Activated naive CD4-positive, alpha-beta T cell treated with anti-CD3 and anti-CD28 coated beads, Interleukin-2, amount 50 U/mL, for 72 hours (primary cell): ENCODE data around the gene TMC4. TPM values are rescaled to one million over a fixed set of nuclear protein-coding genes. Genes with fewer than 3 reads are reported as not detected.

ENCODE experiments used
- ATAC-seq, 2 donors: fragments of 150-1000 bp; cut with Tn5 transposase; 2 replicates each; pipeline ENCODE4 v1.10.0; 2021; ENCODE audit warnings: mild to moderate bottlenecking in 2 of 2, moderate library complexity in 2 of 2
- DNase-seq, 2 donors: peaks; one replicate each; pipeline ENCODE4 v3.0.0; 2021 to 2022; ENCODE audit warnings: low spot score in 2 of 2
- H3K27ac Mint-ChIP-seq, 2 donors: one replicate each; pipeline ENCODE4 v1.8.0; 2022; ENCODE audit warnings: mild to moderate bottlenecking in 2 of 2, mixed read lengths in 2 of 2
- H3K36me3 Mint-ChIP-seq, 2 donors: one replicate each; pipeline ENCODE4 v1.8.0; 2022; ENCODE audit warnings: mixed read lengths in 2 of 2
- H3K9me3 Mint-ChIP-seq, 2 donors: one replicate each; pipeline ENCODE4 v1.8.0; 2022; ENCODE audit warnings: mixed read lengths in 2 of 2
- total RNA-seq, 2 donors: library from RNA; stranded (reverse); gene quantifications; one replicate each; pipeline ENCODE4 v1.2.3, GENCODE V29; 2022

TMC4 gene
- total RNA-seq, 2 donors from 2014 or later, result not detected

GRCh38 chr19:54169149-54169740 is 3.7 kb downstream of the TMC4 start:
- H3K36me3 Mint-ChIP-seq, result no peaks in the 10 kb centered on the region
- H3K27ac Mint-ChIP-seq, result no peak overlapping the region
- DNase-seq (no peak), ATAC-seq (no peak)
- H3K9me3 Mint-ChIP-seq, result no peaks in the 10 kb centered on the region

- Mint-ChIP-seq H3K9me3 (no peaks in the 10 kb centered on the region), H3K36me3 (no peaks in the 10 kb centered on the region), H3K27ac (no peak overlapping the region)
- ATAC-seq, result peak; percentile 89 to 91
- DNase-seq, result peak; percentile 84 to 97
Measured at GRCh38 chr19:54168174-54168917, 4.6 kb downstream of the TMC4 start.

GRCh38 chr19:54165222-54165621 is 7.7 kb downstream of the TMC4 start:
- DNase-seq (no peak), ATAC-seq (no peak)
- Mint-ChIP-seq H3K36me3 (peaks cover 0 to 6% of the 10 kb centered on the region in 2 donors), H3K27ac (no peak overlapping the region), H3K9me3 (no peaks in the 10 kb centered on the region)

GRCh38 chr19:54164369-54165068 is 8.4 kb downstream of the TMC4 start:
- H3K27ac Mint-ChIP-seq, result no peak overlapping the region
- no peaks in the 10 kb centered on the region for H3K9me3 Mint-ChIP-seq
- peak in 1 of 2 donors; percentile 65 for DNase-seq

GRCh38 chr19:54162884-54163283 is 10.1 kb downstream of the TMC4 start:
- DNase-seq (no peak), ATAC-seq (no peak)
- Mint-ChIP-seq H3K27ac (no peak overlapping the region), H3K36me3 (peaks cover 4 to 6% of the 10 kb centered on the region in 2 donors), H3K9me3 (no peaks in the 10 kb centered on the region)

More at GRCh38 chr19:54164369-54165068, 8.4 kb downstream of the TMC4 start:
- H3K36me3 Mint-ChIP-seq, result peaks cover 2 to 6% of the 10 kb centered on the region in 2 donors
- ATAC-seq, result no peak

GRCh38 chr19:54162241-54162805 is 10.6 kb downstream of the TMC4 start:
- Mint-ChIP-seq H3K27ac (peak overlapping the region in 1 of 2 donors; percentile 93), H3K9me3 (no peaks in the 10 kb centered on the region), H3K36me3 (peaks cover 4 to 6% of the 10 kb centered on the region in 2 donors)
- ATAC-seq, result peak in 1 of 2 donors; percentile 31
- peak; percentile 72 to 76 for DNase-seq

GRCh38 chr19:54160854-54161253 is 12.1 kb downstream of the TMC4 start:
- peak overlapping the region; percentile 93 to 99 for H3K27ac Mint-ChIP-seq
- peaks cover 8 to 9% of the 10 kb centered on the region in 2 donors for H3K36me3 Mint-ChIP-seq
- no peaks in the 10 kb centered on the region for H3K9me3 Mint-ChIP-seq
- DNase-seq, result no peak
- no peak for ATAC-seq

- DNase-seq (no peak), ATAC-seq (no peak)
- Mint-ChIP-seq H3K9me3 (no peaks in the 10 kb centered on the region), H3K36me3 (peaks cover 9 to 10% of the 10 kb centered on the region in 2 donors), H3K27ac (peak overlapping the region; percentile 93 to 99)
Measured at GRCh38 chr19:54160182-54160811, 12.7 kb downstream of the TMC4 start.

- peak; percentile 96 to 99 for DNase-seq
- Mint-ChIP-seq H3K27ac (peak within 1 kb of the TSS; percentile 93 to 99), H3K36me3 (peaks cover 12 to 15% of the 10 kb centered on the region in 2 donors), H3K9me3 (no peaks in the 10 kb centered on the region)
- peak; percentile 92 to 94 for ATAC-seq
Measured at GRCh38 chr19:54159352-54160181, 13.4 kb downstream of the TMC4 start, which contains the start of gene LENG1. LENG1 (minus strand) TSS chr19:54159721; CDS start chr19:54159695, 26 bp downstream.

GRCh38 chr19:54158812-54159351 is 14.1 kb downstream of the TMC4 start:
- Mint-ChIP-seq H3K9me3 (no peaks in the 10 kb centered on the region), H3K36me3 (peaks cover 15 to 21% of the 10 kb centered on the region in 2 donors), H3K27ac (peak overlapping the region; percentile 93)
- no peak for ATAC-seq
- DNase-seq, result peak in 1 of 2 donors; percentile 41

GRCh38 chr19:54156953-54157352 is 16.0 kb downstream of the TMC4 start:
- Mint-ChIP-seq H3K27ac (peak overlapping the region; percentile 67 to 93), H3K36me3 (peaks cover 15 to 30% of the 10 kb centered on the region in 2 donors), H3K9me3 (no peaks in the 10 kb centered on the region)
- DNase-seq, result no peak
- no peak for ATAC-seq

- DNase-seq (no peak), ATAC-seq (no peak)
- no peaks in the 10 kb centered on the region for H3K9me3 Mint-ChIP-seq
- H3K27ac Mint-ChIP-seq, result peak overlapping the region; percentile 67 to 93
- H3K36me3 Mint-ChIP-seq, result peaks cover 15 to 30% of the 10 kb centered on the region in 2 donors
Measured at GRCh38 chr19:54156490-54156889, 16.5 kb downstream of the TMC4 start.

GRCh38 chr19:54155694-54156093 is 17.3 kb downstream of the TMC4 start:
- DNase-seq (no peak), ATAC-seq (no peak)
- Mint-ChIP-seq H3K27ac (peak overlapping the region in 1 of 2 donors; percentile 72), H3K36me3 (peaks cover 15 to 27% of the 10 kb centered on the region in 2 donors), H3K9me3 (no peaks in the 10 kb centered on the region)

- H3K36me3 Mint-ChIP-seq, result peaks cover 15 to 24% of the 10 kb centered on the region in 2 donors
- DNase-seq (no peak), ATAC-seq (no peak)
- no peaks in the 10 kb centered on the region for H3K9me3 Mint-ChIP-seq
- H3K27ac Mint-ChIP-seq, result peak overlapping the region; percentile 68 to 70
Measured at GRCh38 chr19:54154603-54155345, 18.2 kb downstream of the TMC4 start.
